GM12874 (cell line): ENCODE data around the gene NME1.

Source experiments
- CTCF ChIP-seq: IDR thresholded peaks from 2 replicates; pipeline ENCODE4 v1.5.1; 2011; ENCODE audit warnings: low read depth, mild to moderate bottlenecking, control low read depth, low read length, moderate library complexity; ENCODE audit not compliant: insufficient read depth

Gene NME1

GRCh38 chr17:51135956-51136355 lies 17.4 kb upstream of the NME1 start:
- TF ChIP-seq CTCF: no peak

- no peak for TF ChIP-seq CTCF
Observed at GRCh38 chr17:51142597-51142996, 10.8 kb upstream of the NME1 start.

- TF ChIP-seq CTCF: no peak
Observed at GRCh38 chr17:51144266-51145022, 8.9 kb upstream of the NME1 start.

GRCh38 chr17:51147650-51148049 lies 5.7 kb upstream of the NME1 start:
- no peak for TF ChIP-seq CTCF

GRCh38 chr17:51149163-51149562 lies 4.2 kb upstream of the NME1 start:
- no peak for TF ChIP-seq CTCF

GRCh38 chr17:51150932-51151331 lies 2.4 kb upstream of the NME1 start:
- no peak for TF ChIP-seq CTCF

- TF ChIP-seq CTCF: no peak
Observed at GRCh38 chr17:51152766-51153209, 571 bp upstream of the NME1 start.

GRCh38 chr17:51154176-51154575 lies 817 bp downstream of the NME1 start:
- TF ChIP-seq CTCF: no peak
